SW480 (cell line): Measurements from ENCODE around the gene ZSCAN20.
"Not testable (repeated sequence)": the region's sequence is repeated elsewhere in the genome, so short reads cannot be mapped to it uniquely, and the experiment has no call there.

Experiments
- DNase-seq: peaks from one replicate; pipeline ENCODE4 v3.0.0-alpha.2; 2016; ENCODE audit warnings: low spot score

The ZSCAN20 gene

DNA sequence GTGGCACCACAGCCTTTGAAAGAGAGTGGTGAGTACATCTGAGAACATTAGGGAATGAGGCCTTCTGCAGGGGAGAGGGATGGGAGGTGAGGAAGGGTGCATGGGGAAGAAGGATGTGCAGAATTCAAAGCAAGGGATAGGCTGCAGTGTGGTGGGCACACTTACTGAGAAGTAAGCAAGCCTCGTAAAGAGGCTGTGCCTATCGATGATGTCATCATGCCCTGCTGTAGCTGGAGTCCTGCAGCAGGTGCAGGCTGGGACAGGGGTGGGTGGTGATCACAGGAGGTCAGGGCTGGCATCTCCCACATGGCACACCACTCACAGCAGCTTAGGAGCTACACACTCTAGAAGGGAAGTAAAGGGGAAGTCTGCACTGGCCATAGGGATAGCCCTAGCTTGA, 16.2 kb downstream of the ZSCAN20 start:
- no peak for DNase-seq

DNA sequence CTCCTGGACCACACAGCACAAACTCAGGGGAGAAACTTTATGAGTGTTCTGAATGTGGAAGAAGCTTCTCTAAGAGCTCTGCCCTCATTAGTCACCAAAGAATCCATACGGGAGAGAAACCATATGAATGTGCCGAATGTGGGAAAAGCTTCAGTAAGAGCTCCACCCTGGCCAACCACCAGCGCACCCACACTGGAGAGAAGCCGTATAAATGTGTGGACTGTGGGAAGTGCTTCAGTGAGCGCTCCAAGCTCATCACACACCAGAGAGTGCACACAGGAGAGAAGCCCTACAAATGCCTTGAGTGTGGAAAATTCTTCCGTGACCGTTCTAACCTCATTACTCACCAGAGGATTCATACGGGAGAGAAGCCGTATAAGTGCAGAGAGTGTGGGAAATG, 22.5 kb downstream of the ZSCAN20 start:
- no peak for DNase-seq

DNA sequence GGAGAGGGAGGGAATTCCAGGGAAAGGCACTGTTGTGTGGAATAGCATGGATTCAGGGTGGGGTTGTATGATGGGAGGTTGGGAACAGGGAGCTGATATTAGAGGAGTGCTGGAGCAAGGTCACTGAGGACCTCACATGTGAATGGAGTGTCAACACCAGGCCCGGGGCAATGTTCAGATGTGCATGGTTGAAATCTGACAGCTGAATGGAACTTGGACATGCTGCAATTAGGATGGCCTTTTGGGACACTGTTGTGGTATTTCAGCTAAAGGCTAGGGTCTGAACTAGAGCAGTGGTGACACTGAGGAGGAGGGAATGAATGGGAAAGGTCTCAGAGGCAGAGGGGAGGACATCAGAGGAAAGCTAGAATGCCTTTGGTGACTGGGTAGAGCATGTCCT, 25.0 kb downstream of the ZSCAN20 start:
- DNase-seq: no peak

DNA sequence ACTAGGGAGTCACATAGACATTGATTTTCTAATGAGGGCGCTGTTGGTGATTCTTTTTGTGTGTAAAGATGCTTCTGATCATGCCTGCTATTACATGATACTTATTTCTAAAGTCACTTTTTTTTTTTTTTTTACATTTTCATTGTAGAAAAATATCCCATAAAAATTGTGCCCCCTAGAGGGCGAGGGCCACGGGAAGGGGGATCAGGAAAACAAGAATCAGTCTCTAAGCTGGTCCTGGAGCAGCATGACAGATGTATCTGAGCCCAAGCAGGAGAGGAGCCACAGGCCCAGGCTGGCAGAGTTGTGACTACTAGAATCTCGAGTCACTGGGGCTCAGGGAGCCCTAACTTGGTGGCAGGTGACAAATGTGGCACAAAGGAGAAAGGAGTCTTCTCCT, 28.1 kb downstream of the ZSCAN20 start:
- DNase-seq: no peak

DNA sequence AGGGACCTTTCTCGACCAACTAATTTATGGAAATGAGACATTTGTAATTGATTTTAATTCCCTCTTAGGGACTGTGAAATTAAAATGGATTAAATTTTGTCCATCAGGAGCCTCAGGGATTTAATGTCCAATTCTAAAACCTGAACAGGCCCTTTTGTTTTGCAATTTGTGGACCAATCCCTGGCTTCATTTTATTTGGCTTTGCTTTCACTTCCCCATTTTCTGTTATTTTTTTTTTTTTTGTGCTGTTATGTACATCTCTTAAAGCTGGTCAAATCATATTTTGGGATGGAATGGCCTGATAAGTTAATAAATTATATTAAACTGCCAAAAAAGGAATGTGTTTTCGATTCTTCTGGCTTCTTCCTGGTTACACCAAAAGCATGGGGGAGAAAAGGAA, 28.9 kb downstream of the ZSCAN20 start:
- no peak for DNase-seq

DNA sequence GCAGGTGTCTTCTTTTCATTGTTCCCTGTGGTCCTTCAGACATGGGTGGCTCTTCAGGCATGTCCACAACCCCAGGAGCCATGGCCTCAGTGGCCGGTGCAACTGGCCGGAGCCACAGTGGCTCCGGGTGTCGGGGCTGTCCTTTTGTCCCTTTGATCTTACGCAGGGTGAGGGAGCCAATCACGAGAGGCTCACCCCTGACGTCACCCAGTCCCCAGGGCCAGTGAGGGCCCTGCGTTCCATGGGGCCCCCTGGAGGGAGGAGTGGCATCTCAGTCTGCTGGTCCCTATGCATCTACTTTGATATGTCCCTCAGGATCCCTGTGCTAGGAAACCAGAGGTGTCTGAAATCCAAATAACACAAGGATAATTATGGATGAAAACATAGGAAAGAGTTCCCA, 29.3 kb downstream of the ZSCAN20 start:
- DNase-seq: no peak

DNA sequence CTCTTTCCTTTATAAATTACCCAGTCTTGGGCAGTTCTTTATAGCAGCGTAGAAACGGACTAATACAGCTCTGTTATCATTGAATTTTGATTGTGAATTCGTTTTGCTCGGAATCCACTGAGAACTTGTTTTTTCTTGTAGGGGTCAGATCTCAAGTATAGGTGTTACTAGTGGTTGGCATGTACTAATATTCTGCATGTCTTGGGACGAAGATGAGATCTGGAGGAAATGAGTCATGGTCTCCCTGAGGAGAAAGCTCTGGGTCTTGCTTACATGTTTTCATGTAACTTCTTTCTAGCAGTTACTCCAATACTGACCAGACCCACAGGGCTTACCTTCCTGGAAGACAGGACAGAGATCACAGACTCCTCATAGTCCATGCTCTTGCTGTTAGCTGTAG, 30.3 kb downstream of the ZSCAN20 start:
- DNase-seq: no peak

DNA sequence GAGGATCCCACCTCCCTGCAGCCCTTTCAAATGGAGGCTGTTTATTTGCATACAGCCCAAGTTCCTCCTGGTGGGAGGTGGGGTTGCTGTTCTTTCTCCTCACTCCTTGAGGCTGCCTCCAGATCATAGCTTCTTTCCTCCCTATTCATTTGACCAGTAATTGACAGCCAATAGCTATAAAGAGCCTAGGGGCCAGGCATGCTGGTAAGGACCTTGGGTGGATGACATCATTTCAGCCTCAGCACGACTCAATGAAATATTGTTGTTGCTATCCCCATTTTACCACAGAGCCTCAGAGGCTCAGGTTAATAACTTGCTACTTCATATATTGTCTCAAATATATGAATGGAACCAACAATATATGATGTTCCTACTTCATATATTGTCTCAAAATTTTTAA, 31.1 kb downstream of the ZSCAN20 start:
- no peak for DNase-seq

DNA sequence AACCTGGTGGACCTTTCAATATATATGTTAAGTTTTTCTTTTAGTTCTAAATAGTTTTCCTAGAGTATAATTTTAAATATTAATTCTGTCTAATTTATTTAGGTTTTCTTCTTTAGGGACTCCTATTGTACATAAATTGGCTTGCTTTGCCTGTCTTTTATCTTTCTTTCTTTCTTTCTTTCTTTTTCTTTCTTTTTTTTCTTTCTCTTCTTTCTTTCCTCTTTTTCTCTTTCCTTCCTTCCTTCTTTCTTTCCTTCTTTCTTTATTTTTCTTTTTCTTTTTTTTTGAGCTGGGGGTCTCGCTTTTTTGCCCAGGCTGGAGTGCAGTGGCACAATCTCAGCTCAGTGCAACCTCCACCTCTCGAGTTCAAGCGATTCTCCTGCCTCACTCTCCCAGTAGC, 35.2 kb downstream of the ZSCAN20 start:
- DNase-seq: no peak

DNA sequence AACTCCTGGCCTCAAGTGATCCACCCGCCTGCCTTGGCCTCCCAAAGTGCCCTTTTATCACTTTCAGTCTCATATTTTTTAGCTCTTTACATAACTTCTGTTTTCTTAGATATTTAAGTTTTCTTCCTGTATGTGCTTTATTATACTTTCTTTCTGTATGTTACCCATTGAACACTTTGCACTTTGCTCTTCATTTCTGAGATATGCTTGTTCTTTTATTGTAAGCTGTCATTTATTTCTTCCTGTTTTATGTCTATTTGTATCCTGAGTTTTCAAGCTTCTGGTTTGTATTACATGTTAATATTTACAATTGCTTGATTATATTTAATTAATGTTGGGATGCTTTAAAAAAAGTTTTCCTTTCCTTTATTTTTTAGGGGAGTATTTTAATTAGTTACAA, 35.7 kb downstream of the ZSCAN20 start:
- DNase-seq: no peak

DNA sequence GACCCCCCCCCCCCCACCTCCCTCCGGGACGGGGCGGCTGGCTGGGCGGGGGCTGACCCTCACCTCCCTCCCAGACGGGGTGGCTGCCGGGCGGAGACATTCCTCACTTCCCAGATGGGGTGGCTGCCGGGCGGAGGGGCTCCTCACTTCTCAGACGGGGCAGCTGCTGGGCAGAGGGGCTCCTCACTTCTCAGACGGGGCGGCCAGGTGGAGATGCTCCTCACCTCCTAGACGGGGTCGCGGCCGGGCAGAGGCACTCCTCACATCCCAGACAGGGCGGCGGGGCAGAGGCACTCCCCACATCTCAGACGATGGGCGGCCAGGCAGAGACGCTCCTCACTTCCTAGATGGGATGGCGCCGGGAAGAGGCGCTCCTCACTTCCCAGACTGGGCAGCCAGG, 36.8 kb downstream of the ZSCAN20 start:
- DNase-seq: not testable (repeated sequence)

DNA sequence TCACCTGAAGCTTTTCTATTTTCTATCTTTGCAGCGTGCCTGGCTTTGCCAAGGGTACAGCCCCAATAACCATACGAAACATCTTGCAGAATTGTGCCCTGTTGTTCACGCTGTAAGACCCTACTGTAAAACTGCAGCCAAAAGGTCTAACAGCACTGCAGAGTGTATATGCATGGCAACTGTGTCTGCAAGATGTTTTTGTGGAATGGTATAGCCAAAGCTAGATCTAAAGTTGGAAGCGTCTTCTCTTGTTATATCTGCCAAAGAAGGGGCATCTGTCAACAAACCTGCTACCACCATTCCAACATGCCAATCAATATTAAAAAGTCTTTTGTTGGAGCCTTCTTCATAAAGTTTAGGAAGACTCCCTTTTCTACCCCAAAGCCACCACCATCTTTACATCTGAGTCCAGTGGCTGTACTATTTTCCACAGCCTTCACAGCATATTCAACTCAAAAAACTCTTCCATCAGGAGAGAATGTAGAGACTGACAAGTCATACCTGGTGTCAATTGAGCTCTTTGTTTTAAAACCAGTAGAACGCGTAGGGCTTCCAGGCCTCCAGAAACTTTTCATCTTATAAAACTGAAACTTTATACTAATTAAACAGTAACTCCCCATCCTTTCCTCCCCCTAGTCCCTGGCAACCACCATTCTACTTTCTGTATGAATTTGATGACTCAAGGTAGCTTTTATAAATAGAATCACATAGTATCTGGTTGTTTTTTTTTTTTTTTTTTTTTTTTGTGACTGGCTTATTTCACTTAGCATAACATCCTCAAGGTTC, 40.0 kb downstream of the ZSCAN20 start:
- DNase-seq: no peak

DNA sequence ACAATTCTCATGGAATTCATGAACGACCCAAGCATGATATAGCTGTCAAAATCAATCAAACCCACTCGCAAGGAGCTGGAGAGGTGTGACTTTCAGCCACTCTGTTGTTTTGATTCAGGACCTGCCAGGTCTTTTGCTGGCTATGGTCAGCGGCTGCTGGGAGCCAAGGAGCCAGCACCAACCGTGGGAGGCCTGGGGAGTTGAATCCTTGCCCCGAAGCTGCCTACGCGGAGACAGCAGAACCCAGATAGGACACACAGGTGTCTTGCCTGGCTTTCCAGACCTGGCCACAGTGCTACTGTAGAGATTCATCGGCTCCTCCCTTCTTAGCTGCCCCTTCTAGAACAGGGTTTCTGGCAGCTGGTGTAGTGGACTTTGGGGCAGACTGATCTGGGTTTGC, 42.7 kb downstream of the ZSCAN20 start:
- DNase-seq: no peak

DNA sequence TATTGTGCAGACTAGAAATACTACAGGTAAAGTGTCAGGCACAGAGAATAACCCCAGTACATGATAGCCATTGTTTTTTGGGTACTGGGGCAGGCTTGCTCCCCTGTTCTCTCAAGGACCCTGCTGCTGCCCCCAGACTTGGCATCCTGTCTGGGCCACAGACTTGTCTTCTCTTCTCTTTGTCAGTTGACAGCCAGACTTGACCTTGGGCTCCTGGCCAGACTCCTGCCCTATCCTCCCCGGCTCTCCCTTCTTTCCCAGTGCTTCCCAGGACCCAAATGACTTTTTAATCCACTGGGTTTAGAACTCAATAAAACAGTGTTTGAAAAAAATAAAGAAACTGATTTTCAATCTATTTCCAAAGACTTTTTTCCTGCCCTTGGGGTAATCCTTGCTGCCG, 43.2 kb downstream of the ZSCAN20 start:
- no peak for DNase-seq

DNA sequence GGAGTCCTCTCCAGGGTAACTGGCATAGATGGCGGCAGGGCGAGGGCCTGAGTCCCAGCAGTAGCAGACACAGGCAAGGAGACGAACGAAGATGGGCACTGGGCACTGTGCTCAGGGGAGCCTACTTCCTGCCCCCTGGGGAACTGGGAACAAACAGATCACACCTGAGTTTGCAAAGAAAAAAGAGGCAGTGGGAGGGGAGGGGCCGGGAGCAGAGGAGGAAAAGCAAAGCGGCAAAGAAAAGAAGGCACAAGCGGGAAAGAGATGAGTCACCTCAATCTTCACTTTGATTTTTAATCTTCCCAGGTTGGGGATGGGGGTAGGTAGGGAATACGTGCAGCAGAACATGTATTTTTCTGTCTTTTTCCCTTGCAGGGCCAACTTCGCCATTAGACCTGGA, 44.0 kb downstream of the ZSCAN20 start:
- peak; percentile 14 for DNase-seq

DNA sequence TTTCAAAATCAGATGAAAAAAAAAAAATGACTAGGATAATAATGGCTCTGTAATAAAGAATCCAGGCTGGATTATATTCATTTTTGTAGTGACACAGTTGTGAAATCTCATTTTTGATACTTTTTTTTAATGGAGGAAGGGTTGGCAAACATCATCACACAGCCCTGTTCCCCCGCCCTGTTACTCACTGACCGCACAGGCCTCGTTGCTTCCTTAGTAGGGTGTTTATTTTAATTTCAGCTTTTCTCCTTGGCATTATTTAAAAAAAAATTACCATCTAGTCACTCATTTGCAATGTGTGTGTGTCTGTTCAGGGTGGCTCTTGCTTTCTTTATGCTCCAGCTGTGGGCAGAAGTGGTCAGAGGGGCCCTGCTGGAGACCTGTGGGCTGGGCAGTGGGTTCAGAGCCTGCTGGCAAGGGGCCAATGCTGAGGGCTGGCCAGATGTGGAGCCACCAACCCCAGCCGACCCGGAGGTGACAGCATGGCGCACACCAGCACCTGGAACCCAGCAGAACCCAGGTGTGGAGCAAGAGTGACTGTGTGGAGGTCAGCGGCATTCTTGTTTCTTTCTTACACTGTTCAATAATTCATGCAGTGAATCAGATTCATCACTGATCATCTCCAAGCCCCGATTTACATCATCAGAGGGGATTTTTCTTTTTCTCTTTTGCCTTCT, 44.6 kb downstream of the ZSCAN20 start:
- no peak for DNase-seq

DNA sequence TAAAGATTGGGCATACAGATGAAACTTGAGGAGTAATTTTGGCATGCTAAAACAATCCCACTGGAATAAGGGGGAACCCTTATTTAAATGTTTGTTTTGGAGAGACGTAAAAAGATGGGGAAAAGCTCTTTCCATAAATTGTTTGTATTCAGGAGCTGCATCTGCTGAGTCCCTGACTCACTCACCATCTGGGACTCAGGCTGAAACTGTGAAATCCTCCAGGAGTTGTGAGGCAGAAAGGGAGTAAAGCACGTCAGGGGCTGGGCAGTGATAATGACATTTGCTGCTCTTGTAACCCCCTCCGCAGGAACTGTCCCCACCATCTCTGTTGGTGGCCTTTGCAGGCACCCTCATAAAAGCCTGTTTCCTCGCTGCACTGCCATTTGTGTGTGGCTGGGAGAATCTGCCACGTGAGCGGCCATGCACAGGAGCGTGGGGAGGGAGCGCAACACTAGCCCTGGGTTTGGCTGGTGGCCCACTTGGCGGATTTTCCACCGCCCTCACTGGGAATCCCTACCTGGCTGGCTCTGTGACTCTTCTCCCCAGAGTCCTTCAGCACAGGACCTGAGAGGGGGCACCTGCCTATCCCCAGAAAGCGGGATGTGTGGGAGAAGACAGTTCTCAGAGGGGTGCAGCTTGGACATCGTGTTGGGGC, 45.3 kb downstream of the ZSCAN20 start:
- no peak for DNase-seq

DNA sequence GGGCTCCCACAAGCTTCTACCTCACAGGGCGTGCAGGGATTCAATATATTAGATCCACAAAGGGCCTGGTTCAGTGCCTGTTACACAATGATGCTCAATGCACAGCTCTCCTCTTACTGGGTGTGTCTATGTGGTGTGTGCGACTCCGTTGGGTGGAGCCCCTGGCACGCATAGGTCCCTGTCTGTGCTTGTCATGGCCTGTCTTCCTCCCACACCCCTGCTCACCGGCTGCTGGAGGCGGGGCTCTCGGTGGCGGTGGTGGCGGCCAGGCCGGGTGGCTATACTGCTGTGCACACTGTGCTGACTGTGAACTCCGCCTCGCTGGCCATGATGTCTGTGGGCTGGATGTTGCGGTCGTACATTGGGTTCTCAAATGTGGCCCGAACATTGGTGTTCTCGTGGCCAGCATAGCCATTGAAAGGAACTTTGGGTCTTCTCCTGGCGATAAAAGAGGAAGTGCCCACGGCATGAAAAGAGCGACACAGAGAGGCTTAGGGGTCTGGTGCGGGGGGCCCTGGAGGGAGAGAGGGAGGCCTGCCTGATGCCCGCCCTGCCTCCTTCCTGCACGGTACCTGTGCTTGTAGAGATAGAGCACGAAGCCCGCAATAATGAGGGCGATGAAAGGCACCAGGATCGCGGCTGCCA, 46.9 kb downstream of the ZSCAN20 start:
- DNase-seq: peak; percentile 49

DNA sequence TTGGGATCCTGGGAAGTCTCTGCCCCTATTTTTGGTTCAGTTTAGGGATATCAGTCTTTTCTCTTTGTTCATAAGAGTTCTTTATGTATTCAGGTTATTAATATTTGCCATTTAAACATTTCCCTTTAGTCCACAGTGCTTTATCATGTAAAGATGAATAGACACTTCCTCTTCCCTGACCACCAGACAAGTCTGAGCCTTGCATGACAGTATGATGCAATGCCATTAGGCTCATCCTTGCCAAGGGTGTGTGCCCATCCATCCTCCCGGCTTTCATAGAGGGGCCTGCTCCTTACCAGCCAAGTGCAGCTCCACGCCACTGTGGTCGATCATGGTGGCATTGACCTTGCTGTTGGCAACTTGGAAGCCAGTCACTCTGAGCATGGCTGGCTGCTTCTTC, 52.1 kb downstream of the ZSCAN20 start:
- DNase-seq: no peak

DNA sequence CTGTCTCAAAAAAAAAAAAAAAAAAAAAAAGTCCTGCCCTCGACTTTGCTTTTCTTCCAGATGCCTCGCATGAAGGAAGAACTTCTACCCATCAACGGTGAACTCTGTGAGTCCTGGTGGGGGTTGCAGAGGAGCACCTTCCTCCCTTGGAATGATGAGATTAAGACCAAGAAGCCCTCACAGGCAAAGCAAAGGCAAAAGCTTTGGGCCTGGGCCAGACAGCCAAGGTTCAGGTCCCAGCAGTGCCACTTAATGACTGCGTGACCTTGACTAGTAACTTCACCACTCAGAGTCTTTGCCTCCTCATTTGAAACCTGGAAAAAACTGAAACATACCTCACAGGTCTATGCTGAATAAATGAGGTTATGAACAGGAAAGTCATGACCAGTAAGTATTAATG, 55.5 kb downstream of the ZSCAN20 start:
- DNase-seq: no peak

DNA sequence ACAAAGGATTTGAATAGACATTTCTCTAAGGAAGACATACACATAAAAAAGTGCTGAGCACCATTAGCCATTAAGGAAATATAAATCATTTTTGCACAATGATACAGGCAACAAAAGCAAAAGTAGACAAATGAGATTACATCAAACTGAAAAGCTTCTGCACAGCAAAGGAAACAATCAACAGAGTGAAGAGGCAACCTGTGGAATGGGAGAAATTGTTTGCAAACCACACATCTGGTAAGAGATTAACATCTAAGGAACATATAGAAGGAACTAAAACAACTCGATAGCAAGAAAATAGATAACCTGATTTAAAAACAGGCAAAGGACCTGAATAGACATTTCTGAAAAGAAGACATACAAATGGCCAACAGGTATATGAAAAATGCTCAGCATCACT, 57.5 kb downstream of the ZSCAN20 start:
- no peak for DNase-seq

DNA sequence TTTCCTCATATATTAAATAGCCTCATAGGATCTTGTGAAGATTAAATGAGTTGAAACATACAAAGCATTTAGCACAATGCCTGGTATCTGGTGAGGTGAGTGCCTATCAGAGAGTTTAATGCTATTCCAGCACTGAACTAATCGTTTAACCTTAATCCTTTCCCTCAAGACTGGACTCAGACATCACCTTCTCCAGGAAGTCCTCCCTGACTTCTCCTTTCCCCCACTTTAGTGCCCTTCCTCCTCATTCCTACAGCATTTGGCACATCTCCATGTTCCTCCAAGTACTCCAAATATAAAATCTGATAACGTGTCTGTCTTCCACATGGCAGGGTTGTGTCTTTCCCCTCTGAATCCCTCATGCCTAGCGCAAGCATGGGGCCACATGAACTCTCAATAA, 59.8 kb downstream of the ZSCAN20 start:
- no peak for DNase-seq

DNA sequence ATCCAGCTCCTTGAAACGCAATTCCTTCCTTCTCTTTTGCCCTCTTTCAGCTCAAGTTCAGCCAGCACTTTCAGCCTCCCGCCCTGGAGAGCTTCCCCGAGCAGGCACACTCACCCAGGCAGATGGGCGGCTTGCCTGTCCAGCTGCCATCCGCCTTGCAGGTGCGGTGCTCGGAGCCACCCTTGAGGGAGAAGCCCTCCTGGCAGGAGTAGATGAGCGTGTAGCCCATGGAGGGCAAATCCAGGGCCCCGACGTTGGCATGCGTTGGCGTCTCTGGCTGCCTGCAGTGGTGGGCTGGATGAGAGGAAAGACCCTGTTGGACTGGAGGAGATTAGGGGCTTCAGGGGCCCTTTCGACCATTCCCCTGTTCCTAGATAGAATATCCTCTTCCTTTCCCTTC, 60.5 kb downstream of the ZSCAN20 start:
- no peak for DNase-seq
